SK-N-SH (cell line): ENCODE measurements around the gene KRTAP10-2.

Source experiments
- CTCF ChIP-seq: fragments of 200-600 bp; sonication (generic); IDR thresholded peaks from 2 replicates; pipeline ENCODE4 v1.6.1; 2017; ENCODE audit warnings: antibody characterized with exemption, mild to moderate bottlenecking, moderate library complexity
- POLR2AphosphoS5 ChIP-seq: IDR thresholded peaks from 2 replicates; pipeline ENCODE4 v1.6.1; 2012; ENCODE audit warnings: low read depth, low read length
- SIN3A ChIP-seq: IDR thresholded peaks from 2 replicates; pipeline ENCODE4 v1.6.1; 2012; ENCODE audit warnings: low read depth, mild to moderate bottlenecking, low read length, moderate library complexity, borderline replicate concordance

- TF ChIP-seq POLR2AphosphoS5 (no peak), CTCF (no peak), SIN3A (no peak)
These were observed 16.3 kb upstream of the KRTAP10-2 start for GRCh38 chr21:44567481-44568171.
